Ectodermal cell (in vitro differentiated cells): ENCODE measurements around the gene ARSG.

Source experiments
- H3K27ac ChIP-seq: 2 replicates; pipeline ENCODE4 v1.7.0; 2013; ENCODE audit warnings: mild to moderate bottlenecking, low read depth, low read length; ENCODE audit not compliant: insufficient read depth, poor library complexity, severe bottlenecking
- H3K27me3 ChIP-seq: 2 replicates; pipeline ENCODE4 v1.7.0; 2013; ENCODE audit warnings: mild to moderate bottlenecking, low read length; ENCODE audit not compliant: insufficient read depth, control insufficient read depth, poor library complexity, severe bottlenecking
- H3K36me3 ChIP-seq: one replicate; pipeline ENCODE4 v1.7.0; 2013; ENCODE audit warnings: low read length; ENCODE audit not compliant: control insufficient read depth, insufficient read depth
- H3K4me1 ChIP-seq: one replicate; pipeline ENCODE4 v1.7.0; 2013; ENCODE audit warnings: low read length; ENCODE audit not compliant: control insufficient read depth, insufficient read depth
- H3K4me3 ChIP-seq: 2 replicates; pipeline ENCODE4 v1.7.0; 2013; ENCODE audit warnings: low read depth, low read length, control low read depth; ENCODE audit not compliant: insufficient read depth
- H3K9me3 ChIP-seq: 2 replicates; pipeline ENCODE4 v1.7.0; 2013; ENCODE audit warnings: mild to moderate bottlenecking, low read length, moderate library complexity; ENCODE audit not compliant: control insufficient read depth
- WGBS, 2 experiments: methylation state at CpG; one replicate each; pipeline ENCODE4 v1.1.7; 2013; ENCODE audit warnings: missing lambda C conversion rate in 2 of 2; 5-methylcytosine and 5-hydroxymethylcytosine counted together

ARSG gene

DNA sequence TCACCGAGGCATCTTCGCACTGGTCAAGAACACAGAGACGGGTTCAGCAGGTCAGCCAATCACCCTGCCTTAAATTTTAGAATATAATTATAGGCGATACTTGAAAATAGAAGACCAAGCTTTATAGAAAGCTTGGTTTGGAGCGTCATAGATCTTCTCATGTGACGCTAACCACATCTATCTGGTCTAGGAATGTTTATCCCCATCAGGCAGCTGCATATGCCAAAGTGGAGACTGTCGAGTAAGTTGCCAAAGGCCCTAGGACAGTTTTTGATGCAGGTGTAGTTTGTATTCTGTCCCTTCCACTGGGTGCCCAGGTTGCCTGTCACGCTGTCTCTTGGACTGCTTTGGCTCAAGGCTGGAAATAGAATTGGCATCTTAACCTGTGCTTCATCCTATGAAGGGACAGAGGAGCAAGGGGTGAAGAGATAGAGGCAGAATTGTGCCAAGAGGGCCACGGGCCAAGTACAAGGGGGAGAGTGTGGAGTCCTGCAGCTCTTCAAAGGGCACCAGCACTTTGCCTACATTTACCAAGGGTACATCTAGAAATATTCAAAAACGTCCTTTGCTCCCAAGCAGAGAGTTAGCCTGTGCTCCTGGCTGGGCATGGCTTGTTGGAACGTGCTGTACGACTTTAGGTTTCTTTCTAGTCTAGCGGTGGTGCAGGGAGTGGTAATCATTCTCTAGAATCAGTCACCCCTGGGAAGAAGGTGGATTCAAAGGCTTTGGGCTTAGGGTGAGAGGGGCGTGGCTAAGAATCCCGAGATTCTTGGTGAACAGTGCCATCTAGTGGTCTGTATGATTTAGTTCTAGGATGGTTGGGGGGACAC is 171.3 kb downstream of the ARSG start:
- WGBS, 2 experiments = 52 to 53% methylated on average over 15 of the region's 15 CpGs
- Histone ChIP-seq H3K27ac (no peak overlapping the region), H3K4me3 (no peak overlapping the region), H3K36me3 (no peaks in the 10 kb centered on the region), H3K9me3 (no peaks in the 10 kb centered on the region), H3K27me3 (peaks cover 15% of the 10 kb centered on the region), H3K4me1 (peaks cover 9% of the 10 kb centered on the region)

DNA sequence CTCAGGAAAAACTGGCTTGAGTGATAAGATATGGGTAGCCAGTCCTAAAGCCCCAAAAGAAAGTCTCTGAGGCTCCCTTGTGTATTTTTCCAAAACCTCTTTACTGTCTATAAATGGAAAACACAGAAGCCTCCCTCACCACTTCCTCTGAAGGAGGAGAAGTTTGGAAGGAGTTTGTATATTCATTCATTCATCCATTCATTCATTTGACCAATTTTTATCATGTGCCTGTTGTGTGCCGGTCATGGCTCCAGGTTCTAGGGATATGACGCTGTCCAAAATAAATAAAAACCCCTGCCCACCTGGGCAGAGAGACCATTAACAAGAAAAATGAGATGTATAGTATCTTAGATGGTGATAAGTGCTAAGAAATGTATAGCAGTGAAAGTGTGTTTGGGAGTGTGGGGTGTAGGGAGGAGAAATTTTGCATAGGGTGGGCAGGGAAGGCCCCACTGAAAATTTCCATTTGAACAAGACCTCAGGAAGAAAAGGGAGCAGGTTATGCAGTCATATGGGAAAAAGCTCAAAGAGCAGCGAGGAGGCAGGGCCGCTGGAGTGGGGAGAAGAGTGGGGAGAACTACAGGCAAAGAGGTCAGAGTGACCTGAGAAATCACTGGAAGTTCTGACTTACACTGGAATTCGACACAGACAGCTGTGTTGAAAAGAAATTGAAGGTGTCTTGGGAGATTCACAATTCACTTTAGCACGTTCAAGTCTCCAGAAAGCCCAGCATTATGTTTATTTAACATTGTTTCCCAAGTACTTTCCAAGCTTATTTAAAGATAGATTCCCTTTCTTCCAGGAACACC is 172.1 kb downstream of the ARSG start:
- H3K9me3 ChIP-seq = no peaks in the 10 kb centered on the region
- peaks cover 11% of the 10 kb centered on the region for H3K27me3 ChIP-seq
- H3K4me1 ChIP-seq = peaks cover 5% of the 10 kb centered on the region
- 68 to 71% methylated on average over 6 of the region's 6 CpGs for WGBS, 2 experiments
- H3K27ac ChIP-seq = no peak overlapping the region
- no peaks in the 10 kb centered on the region for H3K36me3 ChIP-seq
- no peak overlapping the region for H3K4me3 ChIP-seq

DNA sequence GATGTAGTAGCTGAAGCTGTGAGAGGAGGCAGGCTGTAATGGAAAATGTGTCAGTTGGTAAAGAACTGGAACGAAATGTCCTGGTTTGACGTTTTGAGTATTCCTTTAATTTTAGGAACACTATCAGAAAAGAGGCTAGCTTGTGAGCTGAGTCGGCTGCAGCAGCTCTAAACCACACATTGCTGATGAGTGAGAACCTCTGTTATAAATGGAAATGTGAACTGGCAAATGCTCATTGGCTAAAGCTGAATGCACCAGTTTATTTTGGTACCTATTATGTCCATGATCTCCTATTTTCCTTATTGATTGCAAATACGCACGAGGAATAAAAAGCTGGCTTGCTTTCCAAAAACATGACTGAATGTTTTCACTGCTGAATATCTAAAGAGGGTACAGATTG is 177.0 kb downstream of the ARSG start:
- Histone ChIP-seq H3K4me3 (no peak overlapping the region), H3K4me1 (no peaks in the 10 kb centered on the region), H3K27ac (no peak overlapping the region), H3K9me3 (no peaks in the 10 kb centered on the region), H3K36me3 (no peaks in the 10 kb centered on the region), H3K27me3 (no peaks in the 10 kb centered on the region)
- WGBS, 2 experiments = 70 to 73% methylated on average over 5 of the region's 5 CpGs

DNA sequence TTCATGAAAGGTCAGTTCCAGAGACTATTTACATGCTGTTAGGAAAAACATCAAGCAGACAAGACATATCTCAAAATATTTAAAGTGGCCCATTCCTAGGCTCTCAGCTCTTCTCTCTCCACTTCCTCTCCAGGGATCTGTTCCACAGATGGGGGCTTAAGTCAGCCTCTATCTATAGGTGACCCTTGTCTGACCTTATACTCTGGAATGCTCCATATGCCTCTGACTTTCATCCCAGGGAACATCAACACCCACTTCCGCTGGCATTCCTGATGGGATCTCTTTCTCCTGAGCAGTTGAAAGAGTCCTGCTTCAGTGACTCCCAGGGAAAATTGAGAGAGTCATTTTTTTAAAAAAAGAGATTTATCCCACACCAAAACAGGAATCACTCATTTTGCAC is 177.5 kb downstream of the ARSG start:
- 89 to 94% methylated on average over 1 of the region's 1 CpG for WGBS, 2 experiments
- Histone ChIP-seq H3K4me1 (no peaks in the 10 kb centered on the region), H3K27ac (no peak overlapping the region), H3K36me3 (no peaks in the 10 kb centered on the region), H3K9me3 (no peaks in the 10 kb centered on the region), H3K27me3 (no peaks in the 10 kb centered on the region), H3K4me3 (no peak overlapping the region)
